ENCODE measurements around the gene SPINK8. TPM values are rescaled to one million over a fixed set of nuclear protein-coding genes. Genes with fewer than 3 reads are reported as not detected.
A peak's percentile ranks its signal among the peaks of the same experiment; 100 is the strongest.

The SPINK8 gene
- total and polyA plus RNA-seq, 3 experiments from 2014 or later = not detected

- Histone ChIP-seq H3K27ac (ENCODE audit: low read depth, low read length) (peak overlapping the region; percentile 86), H3K4me3 (ENCODE audit: low read length) (peak overlapping the region; percentile 90), H3K4me1 (ENCODE audit: insufficient read depth, low read length) (peaks cover 20% of the 10 kb centered on the region), H3K36me3 (ENCODE audit: insufficient read depth, low read length) (peaks cover 13% of the 10 kb centered on the region), H3K9me3 (ENCODE audit: low read length) (no peaks in the 10 kb centered on the region), H3K27me3 (ENCODE audit: insufficient read depth, low read length, poor library complexity, severe bottlenecking) (no peaks in the 10 kb centered on the region)
- Mint-ChIP-seq H3K36me3 (peaks cover 0 to 43% (median 8%) of the 10 kb centered on the region in 3 donors), H3K27me3 (no peaks in the 10 kb centered on the region), H3K4me3 (peak overlapping the region; percentile 87 to 99 (median 91)), H3K4me1 (peaks cover 34 to 55% (median 37%) of the 10 kb centered on the region in 3 donors), H3K27ac (peak overlapping the region; percentile 14 to 99 (median 89)), H3K9me3 (no peaks in the 10 kb centered on the region)
- ChIA-PET CTCF (interaction anchor here (0.8 to 1.8 kb wide), 6 partner anchors 32 to 258 kb away, joined by 3 to 6 read pairs (median 4); partner anchors contain the start of genes CCDC51 and ZNF589), POLR2A (interaction anchor here (1.0 to 1.6 kb wide), 3 partner anchors 32 to 256 kb away, joined by 3 to 8 read pairs (median 5); partner anchors contain the start of genes CCDC51 and PFKFB4)
- DNase-seq = peak; percentile 4 to 57 (median 38)
Measured at GRCh38 chr3:48299746-48300712, 33.4 kb downstream of the SPINK8 start.

- ChIA-PET POLR2A (interaction anchor here (0.6 kb wide), 1 partner anchor 314 kb away, joined by 3 read pairs; no protein-coding TSS in a partner anchor), CTCF (no interaction called here)
- peaks cover 19% of the 10 kb centered on the region for H3K4me1 ChIP-seq (ENCODE audit: insufficient read depth, low read length)
- peak overlapping the region in 2 of 7 donors; percentile 51 to 72 for H3K4me3 Mint-ChIP-seq
- no peaks in the 10 kb centered on the region for H3K27me3 ChIP-seq (ENCODE audit: insufficient read depth, low read length, poor library complexity, severe bottlenecking)
- no peaks in the 10 kb centered on the region for H3K9me3 Mint-ChIP-seq
- H3K9me3 ChIP-seq (ENCODE audit: low read length) = no peaks in the 10 kb centered on the region
- no peak overlapping the region for H3K4me3 ChIP-seq (ENCODE audit: low read length)
- H3K4me1 Mint-ChIP-seq = peaks cover 28 to 50% (median 30%) of the 10 kb centered on the region in 3 donors
- H3K27ac ChIP-seq (ENCODE audit: low read depth, low read length) = no peak overlapping the region
- DNase-seq = no peak
- H3K36me3 ChIP-seq (ENCODE audit: insufficient read depth, low read length) = peaks cover 19% of the 10 kb centered on the region
- no peaks in the 10 kb centered on the region for H3K27me3 Mint-ChIP-seq
- peak overlapping the region in 5 of 8 donors; percentile 8 to 89 (median 42) for H3K27ac Mint-ChIP-seq
- H3K36me3 Mint-ChIP-seq = peaks cover under 1 to 68% (median 20%) of the 10 kb centered on the region in 3 donors
Measured at GRCh38 chr3:48297111-48297810, 36.2 kb downstream of the SPINK8 start.

- H3K27ac Mint-ChIP-seq = peak overlapping the region in 4 of 8 donors; percentile 42 to 89 (median 69)
- POLR2A ChIA-PET = interaction anchor here (0.6 kb wide), 1 partner anchor 314 kb away, joined by 3 read pairs; no protein-coding TSS in a partner anchor
- H3K4me1 ChIP-seq (ENCODE audit: insufficient read depth, low read length) = peaks cover 13% of the 10 kb centered on the region
- H3K9me3 ChIP-seq (ENCODE audit: low read length) = no peaks in the 10 kb centered on the region
- H3K4me1 Mint-ChIP-seq = peaks cover 22 to 45% (median 25%) of the 10 kb centered on the region in 3 donors
- no peak for DNase-seq
- no peaks in the 10 kb centered on the region for H3K27me3 ChIP-seq (ENCODE audit: insufficient read depth, low read length, poor library complexity, severe bottlenecking)
- peaks cover 4 to 72% (median 23%) of the 10 kb centered on the region in 3 donors for H3K36me3 Mint-ChIP-seq
- no peaks in the 10 kb centered on the region for H3K9me3 Mint-ChIP-seq
- no peak overlapping the region for H3K4me3 ChIP-seq (ENCODE audit: low read length)
- H3K27ac ChIP-seq (ENCODE audit: low read depth, low read length) = no peak overlapping the region
- CTCF ChIA-PET = no interaction called here
- H3K4me3 Mint-ChIP-seq = no peak overlapping the region
- H3K36me3 ChIP-seq (ENCODE audit: insufficient read depth, low read length) = peaks cover 19% of the 10 kb centered on the region
- no peaks in the 10 kb centered on the region for H3K27me3 Mint-ChIP-seq
Measured at GRCh38 chr3:48296699-48297098, 36.8 kb downstream of the SPINK8 start.

- Mint-ChIP-seq H3K4me3 (no peak overlapping the region), H3K4me1 (peaks cover 11 to 34% (median 14%) of the 10 kb centered on the region in 3 donors), H3K27ac (no peak overlapping the region), H3K36me3 (peaks cover 4 to 79% (median 24%) of the 10 kb centered on the region in 3 donors), H3K9me3 (no peaks in the 10 kb centered on the region), H3K27me3 (no peaks in the 10 kb centered on the region)
- no peak overlapping the region for H3K27ac ChIP-seq (ENCODE audit: low read depth, low read length)
- no peak overlapping the region for H3K4me3 ChIP-seq (ENCODE audit: low read length)
- H3K27me3 ChIP-seq (ENCODE audit: insufficient read depth, low read length, poor library complexity, severe bottlenecking) = no peaks in the 10 kb centered on the region
- peaks cover 19% of the 10 kb centered on the region for H3K36me3 ChIP-seq (ENCODE audit: insufficient read depth, low read length)
- H3K9me3 ChIP-seq (ENCODE audit: low read length) = no peaks in the 10 kb centered on the region
- CTCF ChIA-PET = no interaction called here
- POLR2A ChIA-PET = no interaction called here
- H3K4me1 ChIP-seq (ENCODE audit: insufficient read depth, low read length) = peaks cover 3% of the 10 kb centered on the region
- DNase-seq = no peak
Measured at GRCh38 chr3:48294611-48295263, 38.7 kb downstream of the SPINK8 start.

- ChIA-PET CTCF (interaction anchor here (0.6 to 1.4 kb wide), 2 partner anchors 16 to 36 kb away, joined by 3 read pairs; no protein-coding TSS in a partner anchor), POLR2A (no interaction called here)
- Mint-ChIP-seq H3K9me3 (no peaks in the 10 kb centered on the region), H3K36me3 (peaks cover 12 to 57% (median 24%) of the 10 kb centered on the region in 3 donors), H3K27me3 (peaks cover 0 to 1% of the 10 kb centered on the region in 2 donors), H3K27ac (peak overlapping the region in 2 of 8 donors; percentile 2 to 35), H3K4me1 (no peaks in the 10 kb centered on the region), H3K4me3 (no peak overlapping the region)
- Histone ChIP-seq H3K4me1 (ENCODE audit: insufficient read depth, low read length) (no peaks in the 10 kb centered on the region), H3K27ac (ENCODE audit: low read depth, low read length) (no peak overlapping the region), H3K9me3 (ENCODE audit: low read length) (no peaks in the 10 kb centered on the region), H3K36me3 (ENCODE audit: insufficient read depth, low read length) (peaks cover 2% of the 10 kb centered on the region), H3K27me3 (ENCODE audit: insufficient read depth, low read length, poor library complexity, severe bottlenecking) (no peaks in the 10 kb centered on the region), H3K4me3 (ENCODE audit: low read length) (no peak overlapping the region)
- no peak for DNase-seq
Measured at GRCh38 chr3:48289659-48290058, 43.8 kb downstream of the SPINK8 start.

- no peak for DNase-seq
- H3K4me1 ChIP-seq (ENCODE audit: insufficient read depth, low read length) = no peaks in the 10 kb centered on the region
- H3K36me3 ChIP-seq (ENCODE audit: insufficient read depth, low read length) = no peaks in the 10 kb centered on the region
- Mint-ChIP-seq H3K4me3 (no peak overlapping the region), H3K27ac (no peak overlapping the region), H3K9me3 (no peaks in the 10 kb centered on the region), H3K36me3 (peaks cover 9 to 34% (median 10%) of the 10 kb centered on the region in 3 donors), H3K4me1 (no peaks in the 10 kb centered on the region), H3K27me3 (peaks cover 0 to 1% of the 10 kb centered on the region in 2 donors)
- no peaks in the 10 kb centered on the region for H3K9me3 ChIP-seq (ENCODE audit: low read length)
- H3K27me3 ChIP-seq (ENCODE audit: insufficient read depth, low read length, poor library complexity, severe bottlenecking) = no peaks in the 10 kb centered on the region
- ChIA-PET CTCF (no interaction called here), POLR2A (no interaction called here)
- no peak overlapping the region for H3K27ac ChIP-seq (ENCODE audit: low read depth, low read length)
- H3K4me3 ChIP-seq (ENCODE audit: low read length) = no peak overlapping the region
Measured at GRCh38 chr3:48287034-48287433, 46.4 kb downstream of the SPINK8 start.

GRCh38 chr3:48286308-48286707, 47.2 kb downstream of the SPINK8 start:
- Histone ChIP-seq H3K4me3 (ENCODE audit: low read length) (no peak overlapping the region), H3K9me3 (ENCODE audit: low read length) (no peaks in the 10 kb centered on the region), H3K27me3 (ENCODE audit: insufficient read depth, low read length, poor library complexity, severe bottlenecking) (no peaks in the 10 kb centered on the region), H3K36me3 (ENCODE audit: insufficient read depth, low read length) (no peaks in the 10 kb centered on the region), H3K27ac (ENCODE audit: low read depth, low read length) (no peak overlapping the region), H3K4me1 (ENCODE audit: insufficient read depth, low read length) (no peaks in the 10 kb centered on the region)
- Mint-ChIP-seq H3K9me3 (no peaks in the 10 kb centered on the region), H3K36me3 (peaks cover 8 to 32% (median 9%) of the 10 kb centered on the region in 3 donors), H3K4me3 (no peak overlapping the region), H3K27ac (no peak overlapping the region), H3K27me3 (peaks cover 0 to 1% of the 10 kb centered on the region in 2 donors), H3K4me1 (no peaks in the 10 kb centered on the region)
- CTCF ChIA-PET = no interaction called here
- DNase-seq = no peak
- POLR2A ChIA-PET = no interaction called here
